GM08714 (cell line): Measurements from ENCODE around the gene NHERF2.

ENCODE experiments used
- H3K4me3 ChIP-seq: fragments of 200-500 bp; sonication (Bioruptor generic); 2 replicates; pipeline ENCODE4 v1.5.1; 2014; ENCODE audit warnings: mild to moderate bottlenecking, low read length, inconsistent platforms
- ZNF274 ChIP-seq: IDR thresholded peaks from 2 replicates; pipeline ENCODE4 v1.6.1; 2012; ENCODE audit warnings: mild to moderate bottlenecking, low read depth, low read length

The NHERF2 gene

GRCh38 chr16:1998852-1999801, 27.6 kb upstream of the NHERF2 start:
- H3K4me3 ChIP-seq = no peak overlapping the region
- TF ChIP-seq ZNF274 = no peak

DNA sequence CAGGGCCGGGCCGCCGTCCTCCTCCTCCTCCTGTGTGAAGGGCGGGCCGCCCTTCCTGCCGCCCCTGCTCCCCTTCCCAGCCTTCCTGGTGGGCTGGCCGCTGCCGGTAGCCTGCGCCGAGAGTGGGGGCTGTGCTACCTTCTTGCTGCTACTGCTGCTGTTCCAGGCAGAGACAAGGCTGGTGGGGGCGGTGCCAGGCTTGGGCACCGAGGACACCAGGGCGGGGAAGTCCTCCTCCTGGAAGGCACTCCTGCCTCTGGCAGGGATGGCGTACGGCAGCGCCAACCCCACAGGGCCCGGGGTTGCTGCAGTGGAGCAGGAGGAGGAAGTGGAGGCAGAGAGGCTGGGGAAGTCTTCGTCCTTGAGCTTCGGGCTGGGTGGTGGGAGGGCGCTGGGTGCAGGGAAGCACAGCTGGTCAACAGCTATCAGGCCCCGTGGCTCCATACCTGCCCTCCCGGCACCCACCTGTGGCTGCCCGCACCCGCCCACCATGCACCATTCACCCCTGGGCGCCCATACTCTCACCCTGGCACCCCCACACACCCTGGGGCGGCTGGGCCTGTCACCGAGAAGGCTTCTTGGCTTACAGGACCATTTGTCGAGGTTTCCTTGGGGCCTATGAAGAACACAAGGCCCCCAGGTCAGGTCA, 26.7 kb upstream of the NHERF2 start:
- H3K4me3 ChIP-seq = no peak overlapping the region
- TF ChIP-seq ZNF274 = no peak

GRCh38 chr16:2001035-2001434, 25.7 kb upstream of the NHERF2 start:
- no peak overlapping the region for H3K4me3 ChIP-seq
- TF ChIP-seq ZNF274 = no peak

DNA sequence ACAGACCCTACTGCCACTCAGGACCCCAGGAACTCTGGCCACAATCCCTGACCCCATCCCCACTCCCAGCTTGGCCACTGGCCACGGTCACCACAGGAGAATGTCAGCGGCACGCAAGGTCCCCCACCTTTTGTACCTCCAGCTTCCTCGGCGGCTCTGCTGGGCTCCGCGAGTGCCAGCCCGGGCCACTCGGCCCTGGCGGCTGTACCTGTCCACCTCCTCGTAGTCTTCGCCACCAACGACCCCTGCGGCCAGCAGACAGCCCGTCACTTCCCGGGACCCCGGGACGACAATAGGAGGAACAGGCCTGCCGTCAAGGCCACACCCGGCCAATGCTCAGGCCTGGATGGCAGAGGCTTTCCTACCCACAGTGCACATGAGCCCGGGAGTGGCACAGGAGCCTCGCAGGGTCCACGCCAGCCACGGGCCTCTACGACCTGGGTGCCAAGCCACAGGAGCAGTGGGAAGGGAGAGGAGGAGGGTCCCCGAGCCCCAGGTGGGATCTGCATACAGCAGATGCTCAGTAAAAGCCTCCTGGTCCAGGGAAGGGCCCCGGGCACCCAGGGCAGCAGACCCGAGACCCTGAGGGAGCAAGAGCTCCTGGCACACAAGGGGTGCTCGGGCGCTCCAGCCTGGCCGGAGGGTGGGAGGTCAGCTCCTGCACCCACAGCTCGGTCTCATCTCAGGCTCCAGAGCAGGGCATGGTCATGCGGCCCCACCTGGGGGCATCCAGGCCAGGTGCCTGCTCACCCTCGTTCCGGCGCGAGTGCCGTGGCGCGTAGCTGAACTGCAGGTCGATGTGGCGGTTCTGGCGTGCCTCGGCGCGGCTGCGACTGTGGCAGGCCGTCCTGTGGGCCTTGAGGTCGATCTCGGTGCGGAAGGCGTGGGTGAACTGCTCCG, 25.0 kb upstream of the NHERF2 start:
- TF ChIP-seq ZNF274 = no peak

DNA sequence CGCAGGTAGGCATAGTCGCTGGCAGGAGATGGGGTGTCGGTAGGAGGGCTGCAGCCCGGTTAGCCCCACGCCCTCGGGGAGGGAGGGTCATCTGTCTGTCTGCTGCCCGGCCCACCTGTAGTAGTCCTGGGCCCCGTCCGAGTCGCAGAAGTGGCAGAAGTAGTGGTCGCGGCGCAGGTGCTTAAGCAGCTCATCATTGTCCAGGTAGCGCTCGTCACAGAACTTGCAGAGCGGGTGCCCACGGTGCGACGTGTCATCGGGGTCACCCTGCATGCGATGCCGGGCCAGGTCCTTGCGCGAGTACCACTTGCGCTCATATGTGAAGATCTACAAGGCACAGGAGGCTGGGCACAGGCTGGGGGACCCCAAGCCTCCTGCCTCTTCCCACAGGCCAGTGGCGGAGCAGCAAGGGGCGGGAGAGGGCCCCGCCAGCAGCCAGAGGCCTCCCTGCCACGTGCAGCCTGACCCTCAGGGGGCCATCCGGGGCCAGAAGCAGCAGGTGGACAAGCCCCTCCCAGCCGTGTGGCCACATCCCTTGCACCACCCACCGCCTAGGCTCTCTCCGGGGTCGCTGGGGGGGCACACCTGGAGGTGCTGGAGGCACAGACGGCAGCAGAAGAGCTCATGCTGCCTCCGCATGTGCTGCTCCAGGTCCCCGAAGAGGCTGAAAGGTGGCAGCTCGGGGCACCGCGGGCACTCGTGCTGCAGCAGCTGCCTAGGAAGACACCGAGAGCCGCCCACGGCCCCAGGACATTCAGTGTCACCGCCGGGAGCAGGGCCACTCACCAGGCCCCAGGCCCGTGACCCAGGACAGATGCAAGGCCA, 24.1 kb upstream of the NHERF2 start:
- no peak overlapping the region for H3K4me3 ChIP-seq
- no peak for TF ChIP-seq ZNF274

More for the DNA sequence above, 25.0 kb upstream of the NHERF2 start:
- H3K4me3 ChIP-seq = no peak overlapping the region

DNA sequence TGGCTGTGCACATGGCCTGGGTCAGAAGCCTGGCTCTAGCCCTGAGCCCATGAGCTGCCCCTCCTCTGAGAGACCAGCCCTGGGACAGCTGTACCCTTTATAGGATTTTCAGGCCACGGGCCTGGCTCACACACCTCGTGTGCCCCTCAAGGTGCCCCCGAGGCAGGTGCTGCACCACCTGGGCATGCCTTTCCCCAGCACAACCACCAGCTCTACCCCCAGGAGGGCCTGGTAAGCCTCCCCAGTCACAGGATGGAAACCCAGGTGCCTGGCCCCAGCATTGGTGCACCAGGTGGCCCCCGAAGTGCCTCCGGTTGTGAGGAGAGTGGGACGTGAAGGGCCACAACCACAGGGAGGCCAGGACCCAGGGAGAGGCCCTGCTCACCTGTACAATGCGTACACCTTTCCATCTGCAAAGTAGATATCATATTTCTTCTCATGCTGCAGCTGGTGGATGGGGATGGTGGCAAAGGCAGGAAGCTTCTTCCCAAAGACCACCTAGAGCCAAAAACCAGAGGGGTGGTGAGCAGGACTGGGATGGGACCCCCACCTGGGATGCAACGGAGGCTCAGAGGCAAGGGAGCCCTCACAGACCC, 23.4 kb upstream of the NHERF2 start:
- TF ChIP-seq ZNF274 = no peak
- H3K4me3 ChIP-seq = no peak overlapping the region

DNA sequence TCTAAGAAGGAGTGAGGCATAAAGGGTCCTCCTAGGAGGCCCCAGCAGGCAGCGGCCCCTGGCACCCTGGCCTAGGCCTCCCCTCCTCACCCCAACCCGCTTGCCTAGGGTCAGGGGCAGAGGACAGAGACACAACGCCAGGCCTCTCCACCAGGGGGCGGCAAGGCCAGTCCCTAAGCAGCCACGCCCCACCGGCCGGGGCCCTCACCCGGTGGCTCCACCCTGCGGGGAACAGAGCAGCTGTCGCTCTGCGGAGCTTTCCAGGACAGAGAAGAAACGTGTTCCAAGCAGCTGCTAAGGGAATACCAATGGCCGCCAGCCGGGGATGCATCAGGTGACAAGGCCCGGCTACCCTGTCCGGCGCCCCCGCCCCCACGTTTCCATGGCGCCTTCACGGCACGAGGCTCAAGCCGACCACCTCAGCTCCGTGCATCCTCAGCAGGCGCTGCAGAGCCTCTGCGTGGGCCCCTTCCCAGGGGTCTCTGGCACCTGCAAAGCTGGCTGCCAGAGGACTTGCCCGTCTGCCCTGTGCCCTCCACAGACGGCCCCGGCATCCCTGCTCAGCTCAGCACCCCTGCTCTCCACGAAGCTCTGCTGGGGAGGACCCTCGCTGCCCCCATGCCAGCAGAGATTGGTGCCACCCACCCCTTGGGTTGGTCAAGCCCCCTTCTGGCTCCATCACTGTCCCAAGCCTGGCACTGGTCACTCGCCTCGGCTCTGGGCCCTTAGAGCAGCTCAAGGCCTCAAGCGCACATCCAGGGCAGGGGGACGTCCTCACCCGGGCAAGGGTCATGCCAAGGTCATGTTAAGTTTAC, 22.7 kb upstream of the NHERF2 start:
- no peak overlapping the region for H3K4me3 ChIP-seq
- no peak for TF ChIP-seq ZNF274

GRCh38 chr16:2004795-2005517, 21.7 kb upstream of the NHERF2 start:
- no peak overlapping the region for H3K4me3 ChIP-seq
- no peak for TF ChIP-seq ZNF274

DNA sequence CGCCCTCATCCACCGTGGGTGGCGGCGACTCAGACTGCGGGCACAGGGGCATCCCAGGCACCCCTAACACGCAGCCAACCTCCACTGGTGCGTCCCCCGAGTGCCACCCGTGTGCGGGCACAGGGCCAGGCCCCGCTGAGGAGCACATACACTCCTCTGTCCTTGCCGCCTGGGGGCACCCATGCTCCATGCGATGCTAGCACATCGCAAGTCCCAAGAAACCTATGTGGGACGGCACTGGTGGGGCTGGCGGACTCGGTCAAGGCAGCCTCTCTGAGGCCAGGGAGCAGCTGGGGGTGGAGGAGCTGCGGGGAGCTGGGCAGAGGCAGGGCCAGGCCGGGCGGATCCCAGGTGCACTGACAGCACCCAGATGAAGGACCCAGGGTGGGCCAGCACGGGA, 21.1 kb upstream of the NHERF2 start:
- H3K4me3 ChIP-seq = no peak overlapping the region
- TF ChIP-seq ZNF274 = no peak

DNA sequence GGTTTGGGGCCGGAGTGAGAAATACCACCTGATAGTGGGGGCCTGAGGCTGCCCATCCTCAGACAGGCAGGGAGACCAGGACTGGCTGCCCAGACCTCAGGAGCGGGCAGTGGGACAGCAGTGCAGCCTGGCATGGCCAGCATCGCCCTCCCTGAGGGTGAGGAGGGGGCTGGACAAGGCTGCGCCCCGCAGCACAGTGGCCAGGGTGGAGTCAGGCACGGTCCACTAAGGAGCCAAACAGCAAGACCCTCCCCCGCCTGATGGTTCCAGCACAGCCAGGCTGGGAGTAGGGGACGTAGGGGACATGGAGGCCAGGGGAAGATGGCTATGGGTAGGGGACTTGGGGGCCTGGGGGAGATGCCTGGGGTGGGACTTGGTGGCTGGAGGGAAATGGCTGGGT, 20.4 kb upstream of the NHERF2 start:
- no peak overlapping the region for H3K4me3 ChIP-seq
- no peak for TF ChIP-seq ZNF274

GRCh38 chr16:2007081-2007836, 19.4 kb upstream of the NHERF2 start:
- TF ChIP-seq ZNF274 = no peak
- H3K4me3 ChIP-seq = peak overlapping the region; percentile 83; the same call in 1 of the 2 replicates
